GM12878 (cell line): ENCODE measurements around the gene CRYAB. TPM values are rescaled to one million over a fixed set of nuclear protein-coding genes. Genes with fewer than 3 reads are reported as not detected.

Experiments
- ATF3 ChIP-seq: IDR thresholded peaks from 2 replicates; pipeline ENCODE4 v1.6.1; 2011; ENCODE audit warnings: low read depth, mild to moderate bottlenecking, low read length, moderate library complexity, borderline replicate concordance; ENCODE audit errors: extremely low read depth
- BMI1 ChIP-seq: fragments of 450-650 bp; IDR thresholded peaks from 2 replicates; pipeline ENCODE4 v1.6.1; 2016; ENCODE audit warnings: mild to moderate bottlenecking, moderate library complexity, borderline replicate concordance
- CREB1 ChIP-seq: IDR thresholded peaks from 2 replicates; pipeline ENCODE4 v1.6.1; 2012; ENCODE audit warnings: low read depth, mild to moderate bottlenecking, inconsistent platforms
- FOXM1 ChIP-seq: IDR thresholded peaks from 2 replicates; pipeline ENCODE4 v1.6.1; 2012; ENCODE audit warnings: low read depth, mild to moderate bottlenecking, inconsistent platforms, low read length, moderate library complexity
- GABPA ChIP-seq: IDR thresholded peaks from 2 replicates; pipeline ENCODE4 v1.6.1; 2014; ENCODE audit warnings: antibody characterized with exemption, low read depth, mild to moderate bottlenecking, inconsistent platforms
- HDAC6 ChIP-seq: fragments of 200-600 bp; sonication (generic); IDR thresholded peaks from one replicate; pipeline ENCODE4 v1.8.0; 2017; ENCODE audit warnings: antibody characterized with exemption; ENCODE audit not compliant: unreplicated experiment
- HDGF ChIP-seq: fragments of 450-650 bp; IDR thresholded peaks from 2 replicates; pipeline ENCODE4 v1.6.1; 2016; ENCODE audit warnings: antibody characterized with exemption
- IKZF2 ChIP-seq, 2 experiments: fragments of 450-650 bp; IDR thresholded peaks; 2 replicates each; pipeline ENCODE4 v1.6.1; 2017; ENCODE audit warnings: mild to moderate bottlenecking in 2 of 2, moderate library complexity in 2 of 2
- MEF2A ChIP-seq: IDR thresholded peaks from 2 replicates; pipeline ENCODE4 v1.6.1; 2011; ENCODE audit warnings: low read depth, mild to moderate bottlenecking, low read length, moderate library complexity; ENCODE audit not compliant: insufficient read depth
- NFYA ChIP-seq: IDR thresholded peaks from 2 replicates; pipeline ENCODE4 v1.6.1; 2011; ENCODE audit warnings: low read depth, mild to moderate bottlenecking, low read length, improper control_type of control experiment, borderline replicate concordance
- NFYB ChIP-seq: IDR thresholded peaks from 2 replicates; pipeline ENCODE4 v1.6.1; 2011; ENCODE audit warnings: low read depth, mild to moderate bottlenecking, low read length, improper control_type of control experiment, moderate library complexity; ENCODE audit not compliant: insufficient read depth
- NR2F1 ChIP-seq: fragments of 450-650 bp; conservative IDR thresholded peaks from 2 replicates; pipeline ENCODE4 v1.6.1; 2017; ENCODE audit warnings: mild to moderate bottlenecking
- POLR2AphosphoS5 ChIP-seq: IDR thresholded peaks from 2 replicates; pipeline ENCODE4 v1.6.1; 2011; ENCODE audit warnings: mild to moderate bottlenecking, low read length, inconsistent platforms
- RAD51 ChIP-seq: fragments of 450-650 bp; IDR thresholded peaks from 2 replicates; pipeline ENCODE4 v1.6.1; 2016; ENCODE audit warnings: moderate library complexity, mild to moderate bottlenecking, inconsistent platforms
- RBBP5 ChIP-seq: fragments of 200-600 bp; sonication (generic); conservative IDR thresholded peaks from 2 replicates; pipeline ENCODE4 v1.6.1; 2016
- RFX5 ChIP-seq: IDR thresholded peaks from 2 replicates; pipeline ENCODE4 v1.6.1; 2011; ENCODE audit warnings: low read depth, low read length, improper control_type of control experiment
- SPI1 ChIP-seq: IDR thresholded peaks from 2 replicates; pipeline ENCODE4 v1.6.1; 2011; ENCODE audit warnings: low read depth, mild to moderate bottlenecking, low read length, moderate library complexity, borderline replicate concordance; ENCODE audit not compliant: insufficient read depth
- SREBF1 ChIP-seq: IDR thresholded peaks from 2 replicates; pipeline ENCODE4 v1.6.1; 2012; ENCODE audit warnings: mild to moderate bottlenecking, low read length
- SUPT20H ChIP-seq: IDR thresholded peaks from 2 replicates; pipeline ENCODE4 v1.6.1; 2011; ENCODE audit warnings: low read depth, mild to moderate bottlenecking, low read length, moderate library complexity, borderline replicate concordance; ENCODE audit not compliant: control insufficient read depth
- SUZ12 ChIP-seq: fragments of 200-600 bp; sonication (generic); IDR thresholded peaks from one replicate; pipeline ENCODE4 v1.6.1; 2018; ENCODE audit warnings: antibody characterized with exemption, mild to moderate bottlenecking; ENCODE audit not compliant: unreplicated experiment
- TAF1 ChIP-seq: IDR thresholded peaks from 2 replicates; pipeline ENCODE4 v1.6.1; 2011; ENCODE audit warnings: mild to moderate bottlenecking, low read depth, low read length, borderline replicate concordance
- TARDBP ChIP-seq: IDR thresholded peaks from 2 replicates; pipeline ENCODE4 v1.6.1; 2016; ENCODE audit warnings: borderline replicate concordance
- YBX1 ChIP-seq: fragments of 450-650 bp; IDR thresholded peaks from 2 replicates; pipeline ENCODE4 v1.6.1; 2016; ENCODE audit warnings: antibody characterized with exemption
- ZNF274 ChIP-seq: IDR thresholded peaks from one replicate; pipeline ENCODE4 v1.8.0; 2011; ENCODE audit not compliant: insufficient read length, insufficient read depth
- ZZZ3 ChIP-seq: IDR thresholded peaks from 2 replicates; pipeline ENCODE4 v1.6.1; 2011; ENCODE audit warnings: low read depth; ENCODE audit not compliant: control insufficient read depth, insufficient read length
- polyA plus RNA-seq, 11 experiments: library from polyadenylated mRNA; depleted of rRNA in 4 of 11; unstranded in 6 of 11; stranded (reverse) in 5 of 11; fragments of >200 nt; fragmentation: Nextera tagmentation in 4 of 11; fragmentation: Illumina TruSeq in 1 of 11; extraction: Ambion mirVana in 4 of 11; extraction: Trizol in 1 of 11; gene quantifications; 1 replicate in 1 of 11; 2 replicates in 10 of 11; pipeline versions ENCODE4 v1.2.1 to v1.2.3, GENCODE V29; 2011 to 2016; ENCODE audit warnings: inconsistent platforms in 2 of 11, missing spikeins in 2 of 11, low read depth in 1 of 11
- total RNA-seq, 4 experiments: library from RNA; depleted of rRNA in 3 of 4; stranded (reverse); fragments of >200 nt in 3 of 4; fragmentation: Illumina TruSeq in 1 of 4; extraction: Trizol in 1 of 4; gene quantifications; 2 replicates each; pipeline versions ENCODE4 v1.2.1 to v1.2.3, GENCODE V29; 2013 to 2021
- TF ChIP-seq, protein P1 (sequence below): IDR thresholded peaks from 2 replicates; pipeline ENCODE4 v1.6.1; 2011; ENCODE audit warnings: mild to moderate bottlenecking, low read depth, low read length, moderate library complexity; ENCODE audit not compliant: insufficient replicate concordance
- TF ChIP-seq, protein P2 (sequence below): fragments of 450-650 bp; IDR thresholded peaks from 2 replicates; pipeline ENCODE4 v1.6.1; 2017; ENCODE audit warnings: antibody characterized with exemption, mild to moderate bottlenecking, moderate library complexity

CRYAB gene
- total and polyA plus RNA-seq, 10 of the 15 experiments (the other 5 are each of a cell fraction or from before 2014, with no cell fraction given), result 0.72 to 1.0 TPM; not detected in 8

- TF ChIP-seq YBX1 (no peak), TAF1 (no peak; the same call in 1 of the 2 replicates), NFYA (no peak), ATF3 (peak; percentile 72; the same call in 1 of the 2 replicates), SUPT20H (no peak), GABPA (peak; percentile 88), SREBF1 (no peak), MEF2A (no peak), NR2F1 (peak; percentile 80), SPI1 (no peak), IKZF2 (IDR thresholded peaks at IDR 0.05) (peak in 1 of 2 experiments; percentile 37; a peak in 3 of 4 replicates), FOXM1 (no peak; the same call in 1 of the 2 replicates), ZZZ3 (no peak), RBBP5 (no peak), RAD51 (peak; percentile 51; the same call in 1 of the 2 replicates), NFYB (no peak), HDAC6 (no peak), SUZ12 (no peak), HDGF (peak; percentile 40; the same call in 1 of the 2 replicates), TARDBP (no peak; the same call in 1 of the 2 replicates), RFX5 (0 out of 2 replicates have a peak, but pooled peaks have one; percentile 44), BMI1 (no peak), CREB1 (peak; percentile 99), ZNF274 (no peak), POLR2AphosphoS5 (peak; percentile 81)
- TF ChIP-seq, protein P1, sequence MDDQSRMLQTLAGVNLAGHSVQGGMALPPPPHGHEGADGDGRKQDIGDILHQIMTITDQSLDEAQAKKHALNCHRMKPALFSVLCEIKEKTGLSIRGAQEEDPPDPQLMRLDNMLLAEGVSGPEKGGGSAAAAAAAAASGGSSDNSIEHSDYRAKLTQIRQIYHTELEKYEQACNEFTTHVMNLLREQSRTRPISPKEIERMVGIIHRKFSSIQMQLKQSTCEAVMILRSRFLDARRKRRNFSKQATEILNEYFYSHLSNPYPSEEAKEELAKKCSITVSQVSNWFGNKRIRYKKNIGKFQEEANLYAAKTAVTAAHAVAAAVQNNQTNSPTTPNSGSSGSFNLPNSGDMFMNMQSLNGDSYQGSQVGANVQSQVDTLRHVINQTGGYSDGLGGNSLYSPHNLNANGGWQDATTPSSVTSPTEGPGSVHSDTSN, result no peak
- TF ChIP-seq, protein P2, sequence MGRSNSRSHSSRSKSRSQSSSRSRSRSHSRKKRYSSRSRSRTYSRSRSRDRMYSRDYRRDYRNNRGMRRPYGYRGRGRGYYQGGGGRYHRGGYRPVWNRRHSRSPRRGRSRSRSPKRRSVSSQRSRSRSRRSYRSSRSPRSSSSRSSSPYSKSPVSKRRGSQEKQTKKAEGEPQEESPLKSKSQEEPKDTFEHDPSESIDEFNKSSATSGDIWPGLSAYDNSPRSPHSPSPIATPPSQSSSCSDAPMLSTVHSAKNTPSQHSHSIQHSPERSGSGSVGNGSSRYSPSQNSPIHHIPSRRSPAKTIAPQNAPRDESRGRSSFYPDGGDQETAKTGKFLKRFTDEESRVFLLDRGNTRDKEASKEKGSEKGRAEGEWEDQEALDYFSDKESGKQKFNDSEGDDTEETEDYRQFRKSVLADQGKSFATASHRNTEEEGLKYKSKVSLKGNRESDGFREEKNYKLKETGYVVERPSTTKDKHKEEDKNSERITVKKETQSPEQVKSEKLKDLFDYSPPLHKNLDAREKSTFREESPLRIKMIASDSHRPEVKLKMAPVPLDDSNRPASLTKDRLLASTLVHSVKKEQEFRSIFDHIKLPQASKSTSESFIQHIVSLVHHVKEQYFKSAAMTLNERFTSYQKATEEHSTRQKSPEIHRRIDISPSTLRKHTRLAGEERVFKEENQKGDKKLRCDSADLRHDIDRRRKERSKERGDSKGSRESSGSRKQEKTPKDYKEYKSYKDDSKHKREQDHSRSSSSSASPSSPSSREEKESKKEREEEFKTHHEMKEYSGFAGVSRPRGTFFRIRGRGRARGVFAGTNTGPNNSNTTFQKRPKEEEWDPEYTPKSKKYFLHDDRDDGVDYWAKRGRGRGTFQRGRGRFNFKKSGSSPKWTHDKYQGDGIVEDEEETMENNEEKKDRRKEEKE, result no peak
These were observed 32.5 kb downstream of the CRYAB start, which contains the start of the genes CFAP68 and FDXACB1 (continued) for GRCh38 chr11:111878849-111879636.
